HG02678 (cell line): ENCODE results near the gene SND1.

ENCODE experiments used
- ATAC-seq: cut with Tn5 transposase; IDR thresholded peaks from one replicate; pipeline ENCODE4 v1.9.1; 2021; ENCODE audit warnings: mild to moderate bottlenecking, moderate library complexity; ENCODE audit not compliant: unreplicated experiment

Gene SND1

DNA sequence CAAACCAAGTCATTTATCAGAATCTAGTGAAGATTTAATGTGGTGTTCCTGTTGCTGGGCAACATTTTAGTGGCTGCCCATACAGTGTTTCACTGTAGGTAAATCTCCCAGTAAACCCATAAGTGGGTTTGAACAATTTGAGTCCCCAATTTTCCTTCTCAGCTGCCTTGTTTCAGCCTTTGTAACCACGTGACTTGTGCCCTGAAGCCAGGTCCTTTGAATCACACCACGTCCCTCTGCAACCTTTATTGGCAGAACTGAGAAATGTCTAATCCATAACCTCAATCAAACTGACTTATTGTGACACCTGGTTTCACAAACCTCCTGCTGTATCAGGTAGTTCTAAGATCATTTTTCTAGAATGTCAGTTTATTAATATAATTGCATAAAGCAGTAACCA is 30.1 kb downstream of the SND1 start:
- ATAC-seq = no peak

DNA sequence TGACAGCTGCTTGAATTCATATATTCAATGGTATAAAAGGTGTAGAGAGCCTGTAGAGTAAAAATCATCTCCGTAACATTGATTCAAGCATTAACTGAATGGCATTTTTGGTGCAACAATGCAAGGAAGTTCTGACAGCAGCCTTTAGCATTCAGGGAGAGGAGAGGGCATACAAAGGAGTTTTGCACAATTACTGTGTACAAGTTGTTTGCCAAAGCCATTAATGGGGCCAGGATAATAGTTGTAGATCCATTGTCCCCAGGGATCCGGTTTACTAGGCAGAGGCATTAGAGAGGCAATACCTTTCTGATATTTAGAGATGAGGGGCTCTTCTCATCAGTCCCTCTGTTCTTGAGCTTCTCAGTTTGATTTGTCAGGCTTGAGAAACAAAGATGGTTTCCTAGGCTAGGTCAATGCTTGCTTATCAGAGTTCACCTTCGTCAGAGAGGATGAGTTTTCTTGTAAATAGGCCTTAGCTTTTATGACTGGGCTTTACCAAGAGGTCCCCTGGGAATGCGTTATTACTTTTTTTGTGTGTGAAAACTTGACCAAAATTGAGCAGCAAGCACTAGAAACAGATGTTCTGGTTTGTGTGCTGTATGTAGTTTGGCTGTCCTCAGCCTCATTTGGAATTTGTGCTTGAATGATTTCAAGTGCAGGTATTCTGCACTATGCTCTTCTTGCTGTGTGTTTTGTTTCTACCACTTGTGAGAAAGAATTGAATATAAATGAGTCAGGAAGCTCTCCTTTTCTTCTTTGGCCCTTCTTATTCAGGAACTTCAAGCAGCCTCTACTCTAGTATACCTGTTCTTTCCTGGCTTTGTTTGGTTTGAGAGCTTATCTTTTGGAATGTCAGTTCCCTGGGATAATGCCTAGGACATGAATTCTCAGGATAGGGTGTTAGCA is 32.0 kb downstream of the SND1 start:
- peak; percentile 68 for ATAC-seq

DNA sequence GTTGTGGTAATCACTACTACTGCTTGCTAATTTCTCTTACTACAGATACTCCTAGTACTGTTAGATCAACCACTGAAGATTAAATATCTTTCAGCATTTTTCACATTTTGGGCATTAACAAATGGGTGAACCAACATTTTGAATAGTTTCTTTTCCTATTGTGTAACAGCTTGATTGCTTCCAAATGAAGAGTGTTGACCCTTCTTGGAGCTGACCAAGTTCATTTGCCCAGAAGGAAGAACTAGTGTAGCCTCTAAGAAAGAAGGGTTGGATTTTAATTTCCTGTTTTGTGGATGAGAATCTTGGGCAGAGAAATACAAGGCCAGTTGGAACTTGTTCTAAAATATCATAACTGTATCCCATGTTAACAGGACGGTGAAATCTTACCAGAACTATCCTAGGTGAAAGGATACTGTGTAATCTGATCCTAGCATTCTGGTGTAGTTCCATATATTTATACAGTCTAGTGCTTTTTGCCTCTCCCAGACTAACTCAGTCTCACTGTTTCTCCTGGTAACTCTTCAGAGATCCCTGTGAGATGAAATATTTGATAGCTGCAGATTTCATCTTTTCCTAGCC is 37.3 kb downstream of the SND1 start:
- ATAC-seq = no peak

DNA sequence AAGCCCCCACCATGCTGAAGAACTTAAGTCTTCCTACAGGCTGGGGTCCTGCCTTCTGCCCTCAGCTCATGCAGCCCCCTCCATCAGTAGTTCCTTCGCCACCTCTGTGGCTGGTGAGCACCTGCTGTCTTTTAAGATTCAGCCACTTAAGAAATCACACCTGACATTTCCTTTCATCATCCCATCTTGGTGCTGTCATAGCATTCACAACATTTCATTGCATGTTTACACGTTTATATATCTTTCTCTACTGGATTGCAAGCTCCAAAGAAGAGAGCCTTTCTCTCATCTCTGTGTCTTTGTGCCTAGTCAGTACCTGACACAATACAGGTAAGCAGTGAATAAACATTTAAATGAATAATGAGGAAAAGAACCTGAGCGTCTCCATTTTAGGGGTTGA is 38.3 kb downstream of the SND1 start:
- no peak for ATAC-seq

DNA sequence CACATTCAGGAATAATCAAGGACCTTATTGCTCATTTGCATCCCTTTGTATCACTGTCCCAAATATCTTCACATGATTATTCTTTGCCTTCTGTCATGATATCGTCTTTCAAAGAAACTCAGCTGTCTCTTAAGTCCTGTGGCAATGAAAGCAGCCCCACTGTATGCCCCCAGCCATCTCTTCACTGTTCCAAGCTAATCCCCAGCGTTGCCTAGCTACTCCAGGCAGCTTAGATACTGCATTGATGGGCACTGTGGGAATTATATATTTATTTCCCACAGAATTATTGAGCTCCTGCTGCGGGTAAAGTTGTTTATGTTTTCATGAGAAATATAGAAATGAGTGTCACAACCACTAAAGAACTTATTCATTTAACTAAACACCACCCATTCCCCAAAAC is 38.8 kb downstream of the SND1 start:
- no peak for ATAC-seq

DNA sequence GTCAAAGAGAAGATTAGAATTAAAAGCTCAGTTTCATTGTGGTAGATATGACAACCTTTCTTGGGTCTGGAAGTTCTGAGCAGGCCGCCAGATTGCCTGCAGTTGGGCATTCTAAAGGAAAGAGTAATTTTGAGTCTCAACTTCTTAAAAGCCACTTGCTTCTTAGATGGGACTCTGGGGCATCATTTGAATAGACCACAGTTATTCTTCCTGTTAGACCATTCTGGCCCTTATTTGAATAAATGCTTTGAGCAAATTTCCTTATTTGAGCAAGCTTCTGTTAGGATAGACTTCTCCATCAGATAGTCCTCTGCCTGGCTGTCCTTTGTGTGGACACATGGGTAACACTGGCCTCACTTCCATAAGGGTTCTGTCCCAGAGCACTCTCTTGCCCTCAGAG is 40.2 kb downstream of the SND1 start:
- ATAC-seq = peak; percentile 69

DNA sequence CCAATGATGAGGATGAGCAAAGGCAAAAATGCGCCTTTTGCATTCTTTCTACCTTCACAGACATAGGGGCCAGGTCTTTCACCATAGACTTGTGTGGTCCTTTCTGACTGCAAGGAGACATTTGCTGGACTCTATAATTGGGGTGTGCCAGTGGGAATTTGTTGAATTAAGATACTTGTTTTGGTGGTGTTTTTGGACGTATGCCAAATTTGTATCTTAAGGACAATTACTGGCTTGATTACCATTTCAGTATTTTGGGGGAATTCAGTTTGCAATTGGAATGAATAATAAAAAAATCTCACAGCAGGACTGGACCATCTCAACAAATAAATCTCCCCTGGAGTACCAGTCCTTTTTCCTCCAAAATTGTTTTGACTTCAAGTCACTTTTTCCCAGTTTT is 47.9 kb downstream of the SND1 start:
- ATAC-seq = no peak

DNA sequence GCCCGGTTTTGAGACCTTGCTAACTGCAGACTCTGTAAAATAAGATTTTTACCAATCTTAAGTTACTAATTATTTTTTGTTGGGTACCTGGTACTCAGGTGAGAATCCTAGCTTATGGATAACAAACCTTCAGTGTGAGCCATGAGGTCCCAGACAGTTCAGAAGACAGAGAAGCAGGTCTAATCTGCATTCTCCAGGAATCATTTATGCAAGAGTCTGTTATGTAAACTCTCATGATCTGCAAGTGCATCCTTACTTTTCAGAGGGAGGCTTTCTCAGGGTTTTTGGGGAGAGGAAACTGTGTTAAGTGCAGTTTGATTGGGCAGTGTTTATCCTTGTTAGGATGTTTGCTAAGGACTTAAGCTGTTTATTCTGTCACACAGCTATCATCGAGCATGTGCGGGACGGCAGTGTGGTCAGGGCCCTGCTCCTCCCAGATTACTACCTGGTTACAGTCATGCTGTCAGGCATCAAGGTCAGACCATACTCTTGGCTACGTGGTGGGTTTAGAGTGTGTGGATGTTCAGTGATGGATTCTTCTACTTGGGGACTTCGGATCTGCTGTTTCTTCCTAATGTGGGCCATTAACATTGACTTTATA is 50.2 kb downstream of the SND1 start:
- no peak for ATAC-seq

DNA sequence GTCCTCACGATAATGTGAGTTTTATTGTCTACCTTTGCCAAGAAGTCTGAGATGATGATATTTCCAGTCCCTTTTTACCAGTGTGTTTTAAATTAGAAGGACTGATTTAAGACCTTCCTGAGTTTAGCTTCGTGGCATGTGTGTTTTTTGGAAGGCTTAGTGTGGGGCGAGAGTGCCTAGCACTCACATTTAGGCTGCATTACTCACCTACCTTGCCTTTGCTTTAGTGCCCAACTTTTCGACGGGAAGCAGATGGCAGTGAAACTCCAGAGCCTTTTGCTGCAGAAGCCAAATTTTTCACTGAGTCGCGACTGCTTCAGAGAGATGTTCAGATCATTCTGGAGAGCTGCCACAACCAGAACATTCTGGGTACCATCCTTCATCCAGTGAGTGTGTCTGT is 50.9 kb downstream of the SND1 start:
- ATAC-seq = no peak

DNA sequence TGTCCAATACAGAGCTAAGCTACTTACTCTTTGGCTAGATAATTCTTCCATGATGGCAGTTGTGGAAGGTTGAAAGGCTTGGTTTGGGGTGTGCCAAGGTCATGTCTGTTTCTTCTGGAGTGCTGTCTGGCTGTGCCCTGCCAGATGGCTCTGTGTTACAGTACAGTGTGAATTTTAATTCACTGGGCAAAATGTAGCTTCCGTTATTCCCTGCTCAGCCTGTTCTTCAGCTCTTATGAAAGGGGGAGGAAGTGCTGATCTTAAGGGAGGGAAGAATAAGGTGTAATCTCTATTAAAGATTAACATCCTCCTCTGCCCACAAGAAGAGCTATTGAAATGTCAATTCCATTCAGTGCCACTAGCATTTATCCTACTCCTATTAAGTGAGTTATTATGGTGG is 52.2 kb downstream of the SND1 start:
- ATAC-seq = no peak

DNA sequence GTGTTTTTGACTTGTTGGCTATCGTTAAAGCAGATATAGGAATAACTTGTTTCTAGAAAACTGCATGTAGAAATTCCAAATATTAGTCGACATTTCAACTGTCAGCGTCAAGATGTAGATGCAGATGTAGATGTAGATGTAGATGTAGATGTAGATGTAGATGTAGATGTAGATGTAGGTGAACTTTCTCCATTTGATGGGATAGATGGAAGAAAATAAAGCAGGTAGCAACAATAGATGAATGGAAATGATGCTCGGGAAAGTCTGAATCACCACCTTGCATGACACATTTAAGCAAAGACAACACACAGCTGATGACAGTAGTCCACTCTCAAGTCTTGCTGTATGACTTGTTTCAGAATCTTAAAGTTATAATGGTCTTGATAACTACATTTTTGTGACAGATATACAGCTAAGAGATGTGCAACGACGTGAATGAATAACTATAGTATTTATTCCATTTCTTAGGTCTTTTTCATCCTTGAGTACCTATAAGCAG is 53.5 kb downstream of the SND1 start:
- ATAC-seq = no peak

DNA sequence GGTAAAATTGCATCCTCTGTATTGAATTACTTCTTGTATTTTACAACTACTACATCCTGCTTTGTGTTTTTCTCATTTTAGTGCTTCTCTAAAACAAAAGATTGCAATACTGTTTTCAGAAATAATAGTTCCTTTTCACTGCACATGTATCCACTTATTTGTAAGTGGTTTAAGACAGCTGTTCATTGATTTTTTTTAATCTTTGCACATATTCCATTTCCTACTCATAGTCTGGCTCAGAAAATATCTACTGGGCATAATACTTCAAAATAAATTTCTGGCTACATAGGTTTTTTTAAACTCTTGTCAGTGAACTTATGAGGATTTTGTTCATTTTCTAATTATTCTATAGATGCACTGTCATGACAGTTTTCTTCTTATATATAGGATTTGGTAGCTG is 54.8 kb downstream of the SND1 start:
- ATAC-seq = no peak

DNA sequence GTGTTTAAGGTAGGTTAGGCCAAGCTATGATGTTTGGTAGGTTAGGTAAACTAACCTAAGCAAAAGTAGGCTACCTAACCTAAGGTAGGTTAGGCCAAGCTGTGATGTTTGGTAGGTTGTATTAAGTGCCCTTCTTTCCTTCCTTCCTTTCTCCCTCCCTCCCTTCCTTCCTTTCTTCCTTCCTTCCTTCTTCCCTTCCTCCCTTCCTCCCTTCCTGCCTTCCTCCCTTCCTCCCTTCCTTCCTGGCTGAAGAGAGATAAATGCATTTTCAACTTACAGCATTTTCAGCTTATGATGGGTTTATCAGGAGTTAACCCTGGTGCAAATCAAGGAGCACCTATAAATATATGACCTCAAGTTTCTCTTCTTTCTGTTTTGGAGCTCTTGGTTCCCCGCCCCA is 56.2 kb downstream of the SND1 start:
- no peak for ATAC-seq

DNA sequence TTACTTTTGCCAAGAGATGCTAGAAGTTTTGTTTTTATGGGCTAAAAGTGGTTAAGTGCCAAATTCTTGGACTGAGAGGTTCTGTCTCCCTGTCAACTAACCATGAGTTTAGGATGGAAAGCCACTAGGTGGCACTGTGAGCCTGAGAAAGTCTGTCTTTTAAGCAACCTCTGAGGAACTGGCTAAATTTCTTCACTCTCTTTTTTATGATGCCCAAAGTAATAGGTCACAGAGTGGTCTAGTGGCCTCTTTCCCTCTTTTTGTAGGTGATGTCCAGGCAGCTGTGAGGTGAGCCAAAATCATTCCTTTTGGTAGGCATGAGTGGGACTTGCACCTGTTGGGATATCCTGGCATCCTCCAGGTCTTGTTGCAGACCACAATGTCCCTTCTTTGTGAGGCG is 56.8 kb downstream of the SND1 start:
- ATAC-seq = peak; percentile 67

DNA sequence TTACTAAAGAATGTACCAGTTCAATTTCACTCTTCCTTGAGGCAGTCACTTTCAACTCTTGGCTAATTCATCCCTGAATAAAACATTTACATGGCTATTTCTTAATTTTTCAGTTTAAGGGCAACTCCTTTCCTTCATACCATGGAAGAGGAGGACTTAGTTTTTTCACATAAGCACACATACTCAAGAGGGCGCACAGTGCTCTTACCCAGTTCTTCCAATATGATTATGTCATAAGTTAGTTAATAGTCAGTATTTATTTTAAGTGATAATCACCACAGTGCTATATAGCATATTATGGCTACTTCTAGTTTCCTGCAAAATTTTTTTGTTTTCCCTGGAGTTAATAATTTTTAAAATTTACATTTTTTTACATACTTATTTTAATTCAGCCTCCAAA is 58.6 kb downstream of the SND1 start:
- ATAC-seq = no peak

DNA sequence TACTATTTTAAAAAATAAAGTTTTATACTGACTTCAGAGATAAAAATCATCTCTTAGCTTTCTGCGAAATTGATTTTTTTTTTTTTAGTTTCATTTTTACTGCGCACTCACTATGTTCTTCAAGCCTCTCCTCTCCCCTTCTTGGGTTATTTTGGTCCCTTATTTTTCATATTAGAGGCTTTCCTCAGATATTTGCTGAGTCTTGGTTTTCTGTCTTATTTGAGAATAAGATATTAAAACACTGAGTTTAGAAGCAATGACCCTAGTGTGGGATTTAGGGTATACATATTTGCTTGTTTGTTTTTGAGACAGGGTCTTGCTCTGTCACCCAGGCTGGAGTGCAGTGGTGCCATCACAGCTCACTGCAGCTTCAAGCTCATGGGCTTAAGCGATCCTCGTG is 59.9 kb downstream of the SND1 start:
- ATAC-seq = no peak

DNA sequence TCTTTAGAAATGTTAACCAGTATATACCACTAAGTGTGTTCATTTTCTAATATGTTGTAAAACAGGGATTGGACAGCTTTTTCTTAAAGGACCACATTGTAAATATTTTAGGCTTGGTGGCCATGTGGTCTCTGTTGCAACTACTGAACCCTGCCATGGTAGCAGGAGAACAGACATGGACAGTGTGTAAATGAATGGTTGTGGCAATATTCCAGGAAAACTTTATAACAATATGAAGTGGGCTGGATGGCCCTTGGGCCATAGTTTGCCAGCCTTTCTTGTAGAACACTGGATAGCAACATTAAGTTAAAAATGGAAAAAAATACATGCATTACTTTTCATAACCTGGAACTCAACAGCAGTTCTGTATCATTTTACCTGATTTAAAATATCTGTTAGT is 61.0 kb downstream of the SND1 start:
- no peak for ATAC-seq

DNA sequence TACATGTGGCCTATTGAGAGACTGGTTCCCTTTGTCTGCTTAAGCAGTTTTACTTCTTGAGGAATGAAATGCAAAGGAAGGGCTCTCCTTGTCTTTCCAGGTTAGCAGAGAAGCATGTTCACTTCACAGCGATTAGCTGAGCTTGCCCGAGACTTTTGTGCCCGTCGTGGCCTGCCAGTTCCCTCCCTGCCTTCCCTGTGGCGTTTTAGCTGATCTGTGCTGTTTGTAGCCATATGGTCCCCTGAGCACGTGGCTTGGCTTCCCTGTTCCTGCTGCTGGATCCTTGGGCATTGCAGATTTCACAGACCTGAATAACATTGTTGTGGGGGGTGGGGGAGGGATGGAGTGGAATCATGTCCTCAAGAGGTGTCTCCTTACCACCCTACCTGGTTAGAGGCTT is 61.8 kb downstream of the SND1 start:
- no peak for ATAC-seq

DNA sequence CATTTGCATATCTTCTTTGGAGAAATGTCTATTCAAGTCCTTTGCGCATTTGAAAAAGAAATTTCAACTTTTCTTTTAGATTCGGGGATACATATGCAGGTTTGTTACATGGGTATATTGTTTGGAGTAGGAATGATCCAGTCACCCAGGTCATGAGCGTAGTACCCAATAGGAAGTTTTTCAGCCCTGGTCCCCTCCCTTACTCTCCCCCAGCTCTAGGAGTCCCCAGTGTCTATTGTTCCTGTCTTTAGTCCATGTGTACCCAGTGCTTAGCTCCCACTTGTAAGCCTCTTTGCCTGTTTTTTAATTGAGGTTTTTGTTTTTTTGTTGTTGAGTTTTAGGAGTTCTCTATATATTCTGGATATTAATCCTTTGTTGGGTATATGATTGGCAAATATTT is 63.3 kb downstream of the SND1 start:
- no peak for ATAC-seq

DNA sequence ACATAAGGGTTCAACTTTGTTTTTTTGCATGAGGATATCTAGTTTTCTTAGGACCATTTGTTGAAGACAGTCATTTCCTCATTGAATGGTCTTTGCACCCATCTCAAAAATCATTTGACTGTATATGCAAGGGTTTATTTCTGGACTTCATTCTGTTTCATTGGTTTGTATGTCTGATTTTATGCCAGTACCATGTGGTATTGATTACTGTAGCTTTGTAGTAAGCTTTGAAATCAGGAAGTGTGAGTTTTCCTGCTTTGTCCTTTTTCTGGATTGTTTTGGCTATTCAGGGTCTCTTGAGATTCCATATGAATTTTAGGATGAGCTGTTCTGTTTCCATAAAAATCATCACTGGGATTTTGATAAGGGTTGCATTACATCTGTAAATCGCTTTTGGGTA is 63.9 kb downstream of the SND1 start:
- no peak for ATAC-seq

DNA sequence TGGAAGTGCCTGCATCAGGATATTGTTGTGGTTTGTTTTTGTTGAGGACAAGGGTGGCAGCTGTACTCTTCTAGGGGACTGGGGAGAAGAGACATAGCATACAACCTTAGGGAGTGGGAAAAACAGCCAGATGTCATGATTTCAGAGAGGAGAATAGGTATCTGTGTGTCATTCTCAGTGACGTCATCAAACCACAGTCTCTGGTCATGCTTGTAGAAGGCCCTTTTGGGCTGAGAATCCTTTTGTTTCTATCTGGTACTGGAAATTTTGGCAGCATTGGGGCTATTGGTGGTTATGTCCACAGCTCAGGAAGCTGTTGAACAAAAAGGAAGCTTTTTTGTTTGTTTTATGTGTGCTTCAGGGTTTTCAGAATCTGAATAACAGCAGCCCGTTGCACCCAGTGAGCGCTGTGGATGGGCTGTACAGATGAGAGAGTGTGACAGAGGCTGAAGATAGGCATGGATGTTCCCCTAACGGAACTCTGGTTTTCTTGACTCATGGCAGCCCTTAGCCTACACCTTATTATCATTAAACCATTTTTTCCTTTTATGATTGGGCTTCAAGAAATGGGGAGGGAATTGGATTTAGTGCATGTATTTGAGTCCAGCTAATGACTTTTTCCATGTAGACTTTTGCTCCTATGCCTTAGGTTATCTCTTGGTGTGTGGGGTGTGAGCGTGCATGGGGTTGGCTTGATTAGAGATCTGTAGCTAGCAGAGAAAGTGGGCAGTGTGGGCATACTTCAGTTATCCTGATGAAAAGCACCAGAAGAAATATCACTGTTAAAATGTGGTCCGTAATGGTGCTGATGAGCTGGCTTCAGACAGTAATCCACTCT is 65.7 kb downstream of the SND1 start:
- ATAC-seq = no peak
